GM23338 (cell line): ENCODE data around the gene JAM3. TPM values are rescaled to one million over a fixed set of nuclear protein-coding genes. Genes with fewer than 3 reads are reported as not detected.

Experiments
- ATAC-seq: fragments of 200-7000 bp; cut with Tn5 transposase; 3 replicates; pipeline ENCODE4 v1.9.1; 2020
- DNase-seq: peaks from one replicate; pipeline ENCODE4 v3.0.0-alpha.2; 2015; ENCODE audit warnings: low spot score
- H2AFZ ChIP-seq: fragments of 200-600 bp; sonication (generic); 2 replicates; pipeline ENCODE4 v1.8.0; 2016; ENCODE audit warnings: antibody characterized with exemption, mild to moderate bottlenecking, moderate library complexity
- H3F3A ChIP-seq: fragments of 200-600 bp; sonication (generic); replicated peaks from 2 replicates; pipeline ENCODE4 v1.8.0; 2017; ENCODE audit warnings: antibody characterized with exemption, mixed run types, low read depth
- H3K27ac ChIP-seq: fragments of 200-600 bp; sonication (generic); 2 replicates; pipeline ENCODE4 v1.6.1; 2016; ENCODE audit warnings: low read depth
- H3K27me3 ChIP-seq: fragments of 200-600 bp; sonication (generic); 2 replicates; pipeline ENCODE4 v1.8.0; 2016; ENCODE audit warnings: mild to moderate bottlenecking, mixed run types, moderate library complexity; ENCODE audit not compliant: insufficient read depth
- H3K36me3 ChIP-seq: fragments of 200-600 bp; sonication (generic); 2 replicates; pipeline ENCODE4 v1.8.0; 2016; ENCODE audit warnings: mild to moderate bottlenecking; ENCODE audit not compliant: insufficient read depth
- H3K4me1 ChIP-seq: fragments of 200-600 bp; sonication (generic); 2 replicates; pipeline ENCODE4 v1.8.0; 2016; ENCODE audit warnings: mild to moderate bottlenecking, moderate library complexity; ENCODE audit not compliant: insufficient read depth
- H3K4me2 ChIP-seq: fragments of 200-600 bp; sonication (generic); 2 replicates; pipeline ENCODE4 v1.7.1; 2017; ENCODE audit warnings: mixed run types
- H3K4me3 ChIP-seq: fragments of 200-600 bp; sonication (generic); 2 replicates; pipeline ENCODE4 v1.6.1; 2016; ENCODE audit warnings: mixed run types
- H3K79me2 ChIP-seq: fragments of 200-600 bp; sonication (generic); replicated peaks from 2 replicates; pipeline ENCODE4 v1.8.0; 2017; ENCODE audit warnings: mild to moderate bottlenecking; ENCODE audit not compliant: insufficient read depth
- H3K9me2 ChIP-seq: fragments of 200-600 bp; sonication (generic); 2 replicates; pipeline ENCODE4 v1.8.0; 2017; ENCODE audit not compliant: insufficient read depth
- H4K20me1 ChIP-seq: fragments of 200-600 bp; sonication (generic); replicated peaks from 2 replicates; pipeline ENCODE4 v1.8.0; 2017; ENCODE audit warnings: mild to moderate bottlenecking; ENCODE audit not compliant: insufficient read depth
- H3K27ac Mint-ChIP-seq: 2 replicates; pipeline ENCODE4 v1.8.0; 2020; ENCODE audit warnings: inconsistent platforms, mild to moderate bottlenecking, moderate library complexity, mixed read lengths
- H3K27me3 Mint-ChIP-seq: 3 replicates; pipeline ENCODE4 v1.8.0; 2022; ENCODE audit warnings: low read depth, mild to moderate bottlenecking, moderate library complexity, mixed read lengths, inconsistent platforms; ENCODE audit not compliant: insufficient read depth, poor library complexity
- H3K36me3 Mint-ChIP-seq: 3 replicates; pipeline ENCODE4 v1.8.0; 2021; ENCODE audit warnings: low read depth, mild to moderate bottlenecking, inconsistent platforms, moderate library complexity, mixed read lengths
- H3K4me1 Mint-ChIP-seq: 3 replicates; pipeline ENCODE4 v1.8.0; 2020; ENCODE audit warnings: mild to moderate bottlenecking, inconsistent platforms, mixed read lengths
- H3K4me3 Mint-ChIP-seq: 3 replicates; pipeline ENCODE4 v1.8.0; 2021; ENCODE audit warnings: moderate library complexity, mild to moderate bottlenecking, inconsistent platforms, mixed read lengths
- H3K9me3 Mint-ChIP-seq: 3 replicates; pipeline ENCODE4 v1.8.0; 2020; ENCODE audit warnings: moderate library complexity, mild to moderate bottlenecking, inconsistent platforms, mixed read lengths
- ZNF331 ChIP-seq: fragments of 250-450 bp; sonication (Bioruptor Pico); IDR thresholded peaks from 2 replicates; pipeline ENCODE4 v1.5.0; 2020; ENCODE audit warnings: low read depth, mild to moderate bottlenecking, moderate library complexity
- ZNF462 ChIP-seq: fragments of 250-450 bp; sonication (Bioruptor Pico); IDR thresholded peaks from 2 replicates; pipeline ENCODE4 v1.5.0; 2020; ENCODE audit warnings: mild to moderate bottlenecking, moderate library complexity
- polyA plus RNA-seq: library from polyadenylated mRNA; unstranded; fragments of >200 nt; fragmentation: Nextera tagmentation; extraction: Ambion mirVana; gene quantifications from 2 replicates; pipeline ENCODE4 v1.2.1, GENCODE V29; 2016
- total RNA-seq: library from RNA; depleted of rRNA; stranded (reverse); fragments of >200 nt; shearing (Covaris generic); gene quantifications from 2 replicates; pipeline ENCODE4 v1.2.3, GENCODE V29; 2014

Gene JAM3
- total and polyA plus RNA-seq, 2 experiments from 2014 or later = 14.1 to 41.5 TPM

- peaks cover 41% of the 10 kb centered on the region for H3K36me3 ChIP-seq
These were observed 83.8 kb downstream of the JAM3 start for GRCh38 chr11:134152696-134153095.

More at GRCh38 chr11:134152696-134153095, 83.8 kb downstream of the JAM3 start:
- Mint-ChIP-seq H3K27me3 (peaks cover 19% of the 10 kb centered on the region), H3K4me3 (no peak overlapping the region), H3K36me3 (peaks cover 80% of the 10 kb centered on the region), H3K9me3 (peaks cover 2% of the 10 kb centered on the region; the same call in 2 of the 3 replicates), H3K27ac (no peak overlapping the region), H3K4me1 (no peaks in the 10 kb centered on the region)
- Histone ChIP-seq H3K4me3 (no peak overlapping the region), H3K4me1 (no peaks in the 10 kb centered on the region), H2AFZ (no peak overlapping the region), H3K27me3 (no peaks in the 10 kb centered on the region), H4K20me1 (peaks cover 8% of the 10 kb centered on the region), H3F3A (0 out of 2 replicates have a peak, but pooled peaks cover 3% of the 10 kb centered on the region), H3K27ac (no peak overlapping the region), H3K4me2 (no peak overlapping the region), H3K9me2 (no peaks in the 10 kb centered on the region), H3K79me2 (no peaks in the 10 kb centered on the region)
- no peak for TF ChIP-seq ZNF462 (CRISPR knock-in tag)
- no peak for TF ChIP-seq ZNF331
- DNase-seq (no peak), ATAC-seq (no peak)
